ENCODE results near the gene LYRM9.

- TF ChIP-seq CTCF (IDR thresholded peaks at IDR 0.05) = no peak
- no peak for TF ChIP-seq POLR2A (IDR thresholded peaks at IDR 0.05)
These were observed 34.6 kb upstream of the LYRM9 start for GRCh38 chr17:27927781-27928180.
